H1 (cell line): Measurements from ENCODE around the gene LTA. TPM values are rescaled to one million over a fixed set of nuclear protein-coding genes. Genes with fewer than 3 reads are reported as not detected.
A peak's percentile ranks its signal among the peaks of the same experiment; 100 is the strongest.

ENCODE experiments used
- CTCF ChIA-PET: fragments of 300-600 bp; sonication (Branson Sonifier 250); formaldehyde crosslinking; loops from one replicate; lab custom pipeline; 2021; ENCODE audit not compliant: partially characterized antibody; lab: Charles Lee
- POLR2A ChIA-PET: fragments of 300-600 bp; sonication (Branson Sonifier 250); formaldehyde crosslinking; loops from one replicate; lab custom pipeline; 2021; ENCODE audit warnings: inconsistent platforms; ENCODE audit not compliant: partially characterized antibody; lab: Charles Lee
- DNase-seq, 2 experiments: peaks; one replicate each; pipeline versions ENCODE4 v3.0.0 to v3.0.0-alpha.2; 2010 to 2022; ENCODE audit warnings: low spot score in 2 of 2, low read depth in 1 of 2, mixed read lengths in 1 of 2
- FAIRE-seq: peaks from 2 replicates; lab custom pipeline; 2011; peaks lifted over from hg19 to GRCh38; lab: Jason Lieb, UNC
- H2AFZ ChIP-seq: 2 replicates; pipeline ENCODE4 v1.8.1; 2012; ENCODE audit warnings: low read length, inconsistent platforms
- H2AK5ac ChIP-seq: 2 replicates; pipeline ENCODE4 v1.6.1; 2013; ENCODE audit warnings: low read depth, low read length
- H2BK120ac ChIP-seq: replicated peaks from 2 replicates; pipeline ENCODE3; 2013; ENCODE audit warnings: low read depth, low read length, inconsistent platforms
- H2BK12ac ChIP-seq: 2 replicates; pipeline ENCODE4 v1.6.1; 2013; ENCODE audit warnings: low read depth, low read length
- H2BK15ac ChIP-seq: 2 replicates; pipeline ENCODE4 v1.6.1; 2013; ENCODE audit warnings: low read length
- H2BK20ac ChIP-seq: 2 replicates; pipeline ENCODE4 v1.6.1; 2013; ENCODE audit warnings: low read length
- H2BK5ac ChIP-seq: 2 replicates; pipeline ENCODE4 v1.6.1; 2013; ENCODE audit warnings: low read depth, low read length
- H3K14ac ChIP-seq: 2 replicates; pipeline ENCODE4 v1.6.1; 2013; ENCODE audit warnings: inconsistent platforms; ENCODE audit not compliant: insufficient read length
- H3K18ac ChIP-seq: 2 replicates; pipeline ENCODE4 v1.6.1; 2013; ENCODE audit warnings: low read length; ENCODE audit errors: extremely low read depth
- H3K23ac ChIP-seq: 2 replicates; pipeline ENCODE4 v1.6.1; 2013; ENCODE audit warnings: inconsistent platforms; ENCODE audit not compliant: insufficient read length
- H3K23me2 ChIP-seq: 2 replicates; pipeline ENCODE4 v1.6.1; 2013; ENCODE audit warnings: low read depth, low read length
- H3K27ac ChIP-seq: 2 replicates; pipeline ENCODE4 v1.6.1; 2011; ENCODE audit warnings: low read depth, low read length, inconsistent platforms
- H3K27me3 ChIP-seq, 4 experiments: replicated peaks in 1 of 4; 1 replicate in 1 of 4; 2 replicates in 3 of 4; pipeline versions ENCODE4 v1.6.1 to v1.8.1; 2011 to 2013; ENCODE audit warnings: low read length in 3 of 4, mild to moderate bottlenecking in 3 of 4, inconsistent platforms in 2 of 4, mixed read lengths in 2 of 4, moderate library complexity in 1 of 4; ENCODE audit not compliant: control insufficient read depth in 3 of 4, insufficient read depth in 3 of 4; ENCODE audit errors: extremely low read depth in 1 of 4
- H3K36me3 ChIP-seq, 4 experiments: 2 replicates each; pipeline versions ENCODE4 v1.6.1 to v1.8.1; 2011 to 2013; ENCODE audit warnings: mild to moderate bottlenecking in 4 of 4, low read length in 3 of 4, moderate library complexity in 2 of 4, control low read depth in 1 of 4, inconsistent platforms in 1 of 4; ENCODE audit not compliant: insufficient read depth in 4 of 4, control insufficient read depth in 2 of 4
- H3K4ac ChIP-seq: replicated peaks from 2 replicates; pipeline ENCODE3; 2013; ENCODE audit warnings: low read length, low read depth, mixed read lengths, inconsistent platforms; ENCODE audit not compliant: insufficient read length
- H3K4me1 ChIP-seq, 4 experiments: replicated peaks in 1 of 4; 1 replicate in 1 of 4; 2 replicates in 3 of 4; pipeline versions ENCODE4 v1.6.1 to v1.8.1; 2011 to 2013; ENCODE audit warnings: low read length in 3 of 4, inconsistent platforms in 2 of 4, mixed read lengths in 1 of 4; ENCODE audit not compliant: insufficient read depth in 4 of 4, control insufficient read depth in 3 of 4
- H3K4me2 ChIP-seq, 2 experiments: 2 replicates each; pipeline versions ENCODE4 v1.6.1 to v1.8.1; 2011 to 2013; ENCODE audit warnings: low read depth in 2 of 2, low read length in 2 of 2, control low read depth in 1 of 2, inconsistent platforms in 1 of 2, mild to moderate bottlenecking in 1 of 2; ENCODE audit not compliant: insufficient read depth in 1 of 2
- H3K4me3 ChIP-seq, 4 experiments: fragments of 200-600, 300-600 bp in 1 of 4; sonication (generic), shearing (Covaris generic), sonication (Bioruptor Twin) in 1 of 4; 2 replicates each; pipeline versions ENCODE4 v1.5.1 to v1.8.1; 2011 to 2016; ENCODE audit warnings: low read length in 4 of 4, low read depth in 3 of 4, control low read depth in 2 of 4, inconsistent platforms in 2 of 4, mild to moderate bottlenecking in 2 of 4, mixed read lengths in 1 of 4, moderate library complexity in 1 of 4; ENCODE audit not compliant: insufficient read depth in 2 of 4; ENCODE audit errors: extremely low read depth in 1 of 4
- H3K56ac ChIP-seq: replicated peaks from 2 replicates; pipeline ENCODE3; 2013; ENCODE audit warnings: low read depth, mild to moderate bottlenecking, mixed read lengths, low read length, inconsistent platforms; ENCODE audit not compliant: insufficient read length
- H3K79me1 ChIP-seq: 2 replicates; pipeline ENCODE4 v1.6.1; 2013; ENCODE audit warnings: low read depth, low read length, control low read depth
- H3K79me2 ChIP-seq, 2 experiments: 2 replicates each; pipeline versions ENCODE4 v1.6.1 to v1.8.1; 2012 to 2013; ENCODE audit warnings: low read length in 2 of 2, mild to moderate bottlenecking in 2 of 2, inconsistent platforms in 1 of 2; ENCODE audit not compliant: insufficient read depth in 2 of 2, control insufficient read depth in 1 of 2
- H3K9ac ChIP-seq, 4 experiments: replicated peaks in 1 of 4; 1 replicate in 1 of 4; 2 replicates in 3 of 4; pipeline versions ENCODE4 v1.6.1 to v1.8.1; 2011 to 2013; ENCODE audit warnings: low read depth in 3 of 4, low read length in 3 of 4, control low read depth in 2 of 4, mild to moderate bottlenecking in 2 of 4, moderate library complexity in 2 of 4, inconsistent platforms in 1 of 4; ENCODE audit errors: extremely low read depth in 1 of 4
- H3K9me3 ChIP-seq, 2 experiments: 2 replicates each; pipeline versions ENCODE4 v1.6.1 to v1.8.1; 2012 to 2013; ENCODE audit warnings: mild to moderate bottlenecking in 2 of 2, moderate library complexity in 2 of 2, control low read depth in 1 of 2, inconsistent platforms in 1 of 2, low read depth in 1 of 2, low read length in 1 of 2, mixed read lengths in 1 of 2; ENCODE audit not compliant: insufficient read depth in 2 of 2
- H4K20me1 ChIP-seq, 2 experiments: replicated peaks in 1 of 2; 2 replicates each; pipeline versions ENCODE3 to v1.8.1; 2011 to 2013; ENCODE audit warnings: inconsistent platforms in 2 of 2, low read length in 2 of 2, mild to moderate bottlenecking in 1 of 2; ENCODE audit not compliant: insufficient read depth in 2 of 2, control insufficient read depth in 1 of 2
- H4K5ac ChIP-seq: 2 replicates; pipeline ENCODE4 v1.6.1; 2013; ENCODE audit warnings: low read length, low read depth, mixed read lengths, inconsistent platforms; ENCODE audit not compliant: insufficient read length
- H4K8ac ChIP-seq: 2 replicates; pipeline ENCODE4 v1.8.0; 2013; ENCODE audit warnings: mild to moderate bottlenecking, moderate library complexity, low read length, inconsistent platforms; ENCODE audit not compliant: insufficient read depth; ENCODE audit errors: extremely low read depth
- H4K91ac ChIP-seq: replicated peaks from 2 replicates; pipeline ENCODE3; 2013; ENCODE audit warnings: low read length, mixed read lengths, inconsistent platforms; ENCODE audit not compliant: insufficient read length
- CBX5 ChIP-seq: fragments of 300-800, 300-1000 bp; sonication (generic); IDR thresholded peaks from 2 replicates; pipeline ENCODE4 v1.7.1; 2016; ENCODE audit warnings: antibody characterized with exemption, low read length, low read depth
- CTCF ChIP-seq, 3 experiments: IDR thresholded peaks; 1 replicate in 2 of 3; 2 replicates in 1 of 3; pipeline versions ENCODE4 v1.5.1 to v1.6.1; 2011; ENCODE audit warnings: low read length in 3 of 3, mild to moderate bottlenecking in 3 of 3, inconsistent platforms in 2 of 3, low read depth in 1 of 3, moderate library complexity in 1 of 3; ENCODE audit not compliant: insufficient read depth in 1 of 3; ENCODE audit errors: control extremely low read depth in 1 of 3
- EGR1 ChIP-seq: IDR thresholded peaks from 2 replicates; pipeline ENCODE4 v1.6.1; 2011; ENCODE audit warnings: low read depth, low read length, borderline replicate concordance
- RAD21 ChIP-seq, 2 experiments: IDR thresholded peaks in 1 of 2; conservative IDR thresholded peaks in 1 of 2; 2 replicates each; pipeline ENCODE4 v1.6.1; 2011; ENCODE audit warnings: low read depth in 2 of 2, low read length in 2 of 2, improper control_type of control experiment in 1 of 2, inconsistent platforms in 1 of 2, mild to moderate bottlenecking in 1 of 2, moderate library complexity in 1 of 2
- SP4 ChIP-seq: IDR thresholded peaks from 2 replicates; pipeline ENCODE4 v1.6.1; 2012; ENCODE audit warnings: low read length, inconsistent platforms
- TAF1 ChIP-seq: IDR thresholded peaks from 2 replicates; pipeline ENCODE4 v1.6.1; 2011; ENCODE audit warnings: mild to moderate bottlenecking, low read depth, low read length
- TAF7 ChIP-seq: optimal IDR thresholded peaks from 2 replicates; pipeline ENCODE3; 2011; ENCODE audit warnings: low read depth, mild to moderate bottlenecking, inconsistent platforms, low read length, moderate library complexity, borderline replicate concordance
- WGBS, 2 experiments: shearing (Covaris generic) in 1 of 2; methylation state at CpG; one replicate each; pipeline versions ENCODE4 v1.1.6 to v1.1.7; 2013 to 2015; ENCODE audit warnings: low lambda C conversion rate in 2 of 2, mixed read lengths in 2 of 2, inconsistent platforms in 1 of 2, low coverage in 1 of 2, missing lambda C conversion rate in 1 of 2; ENCODE audit not compliant: insufficient replicate concordance in 2 of 2, insufficient coverage in 1 of 2, insufficient read length in 1 of 2; ENCODE audit errors: extremely low coverage in 1 of 2, missing lambda C conversion rate in 1 of 2; 5-methylcytosine and 5-hydroxymethylcytosine counted together
- polyA plus RNA-seq, 7 experiments: library from polyadenylated mRNA; depleted of rRNA in 3 of 7; stranded (reverse) in 5 of 7; unstranded in 2 of 7; fragments of >200 nt in 5 of 7; fragments of 200-250 nt in 2 of 7; gene quantifications; 1 replicate in 5 of 7; 2 replicates in 1 of 7; 4 replicates in 1 of 7; pipeline versions ENCODE4 v1.2.1 to v1.2.3, GENCODE V29; 2011 to 2013; ENCODE audit warnings: missing spikeins in 2 of 7, mixed read lengths in 2 of 7
- total RNA-seq: library from RNA; stranded (reverse); fragmentation: NEBNext Ultra II Directional; extraction: Animal tissue kit (Norgen Biotek cat#: 25700); gene quantifications from 2 replicates; pipeline ENCODE4 v1.2.1, GENCODE V29; 2021

Gene LTA
- total and polyA plus RNA-seq, 2 of the 8 experiments (the other 6 are each of a cell fraction or from before 2014, with no cell fraction given) = not detected

- H3K36me3 ChIP-seq = no peaks in the 10 kb centered on the region
- H3K4ac ChIP-seq = no peak overlapping the region
- no peak overlapping the region for H2AFZ ChIP-seq
- DNase-seq (no peak), FAIRE-seq (no peak)
- peak overlapping the region; percentile 73; the same call in 1 of the 2 replicates for H2BK20ac ChIP-seq
- H3K9ac ChIP-seq = no peak overlapping the region
- H3K4me3 ChIP-seq = no peak overlapping the region
- no peaks in the 10 kb centered on the region; a peak in 3 of 7 replicates for H3K27me3 ChIP-seq
- no peak overlapping the region for H2BK120ac ChIP-seq
- H3K56ac ChIP-seq = no peak overlapping the region
- peak overlapping the region; percentile 73; the same call in 1 of the 2 replicates for H2BK15ac ChIP-seq
- ChIA-PET POLR2A (interaction anchor here (0.9 to 3.9 kb wide), 6 partner anchors 9 to 57 kb away, joined by 3 to 16 read pairs (median 6); partner anchors contain the start of genes DDX39B, MCCD1 and NFKBIL1), CTCF (interaction anchor here (0.6 to 22.0 kb wide), 14 partner anchors 4 to 68 kb away, joined by 3 to 640 read pairs (median 5); partner anchors contain the start of genes ATP6V1G2, LST1, LTB and NCR3)
- no peak overlapping the region for H4K5ac ChIP-seq
- no peak overlapping the region for H3K18ac ChIP-seq
- no peak overlapping the region for H4K8ac ChIP-seq
- no peak overlapping the region for H3K4me2 ChIP-seq
- H3K79me1 ChIP-seq = no peaks in the 10 kb centered on the region
- H3K14ac ChIP-seq = no peak overlapping the region
- peaks cover 0 to 7% (median 6%) of the 10 kb centered on the region in 4 experiments; a peak in 5 of 7 replicates for H3K4me1 ChIP-seq
- WGBS, 2 experiments = 50% methylated on average over 2 of the region's 2 CpGs; no CpG with 5 or more reads in 1 of the 2 experiments
- H3K23me2 ChIP-seq = peaks cover 7% of the 10 kb centered on the region; the same call in 1 of the 2 replicates
- H2AK5ac ChIP-seq = no peak overlapping the region
- TF ChIP-seq EGR1 (no peak), TAF7 (no peak), SP4 (no peak), TAF1 (no peak), CBX5 (no peak), CTCF (IDR thresholded peaks at IDR 0.05; ENCODE audit: control extremely low read depth in 1 of 3, insufficient read depth in 1 of 3, low read depth in 1 of 3, low read length in 3 of 3) (peak; percentile 55 to 87 (median 55)), RAD21 (IDR thresholded peaks at IDR 0.05 in 1 of 2, conservative IDR thresholded peaks at IDR 0.05 in 1 of 2; ENCODE audit: low read depth in 2 of 2, low read length in 2 of 2) (peak; percentile 42 to 52)
- no peaks in the 10 kb centered on the region for H4K20me1 ChIP-seq
- no peak overlapping the region for H3K27ac ChIP-seq
- H4K91ac ChIP-seq = no peak overlapping the region
- H3K79me2 ChIP-seq = no peaks in the 10 kb centered on the region
- no peaks in the 10 kb centered on the region for H3K9me3 ChIP-seq
- H2BK5ac ChIP-seq = no peak overlapping the region
- no peak overlapping the region for H2BK12ac ChIP-seq
- no peak overlapping the region for H3K23ac ChIP-seq
Observed at GRCh38 chr6:31585491-31585890, 13.4 kb downstream of the LTA start.
